Cardiac atrium fibroblast (primary cell): ENCODE data around the gene STAG2. TPM values are rescaled to one million over a fixed set of nuclear protein-coding genes. Genes with fewer than 3 reads are reported as not detected.

Source experiments
- total RNA-seq: library from RNA; depleted of rRNA; stranded (reverse); fragments of >200 nt; gene quantifications from 2 replicates; pipeline ENCODE4 v1.2.3, GENCODE V29; 2015

STAG2 gene
- 30.9 and 58.9 TPM in 2 replicates for total RNA-seq

GRCh38 chrX:123961268-123962005 lies at the start of gene STAG2:
Gene STAG2 (plus strand): TSS chrX:123961706. CDS start chrX:124022628, 60,922 bp downstream.

Other genes with a start within 250 kb of the STAG2 start
- 36.1 and 43.1 TPM in 2 replicates for gene THOC2, start 228.7 kb upstream of the STAG2 start, total RNA-seq
- gene XIAP, start 101.7 kb upstream of the STAG2 start, total RNA-seq = 23.3 and 25.3 TPM in 2 replicates